IPS-NIHi11 (cell line): ENCODE results near the gene SIK3.
A peak's percentile ranks its signal among the peaks of the same experiment; 100 is the strongest.

ENCODE experiments used
- DNase-seq: peaks from one replicate; pipeline ENCODE4 v3.0.0; 2012; ENCODE audit warnings: mixed read lengths, low spot score

SIK3 gene

DNA sequence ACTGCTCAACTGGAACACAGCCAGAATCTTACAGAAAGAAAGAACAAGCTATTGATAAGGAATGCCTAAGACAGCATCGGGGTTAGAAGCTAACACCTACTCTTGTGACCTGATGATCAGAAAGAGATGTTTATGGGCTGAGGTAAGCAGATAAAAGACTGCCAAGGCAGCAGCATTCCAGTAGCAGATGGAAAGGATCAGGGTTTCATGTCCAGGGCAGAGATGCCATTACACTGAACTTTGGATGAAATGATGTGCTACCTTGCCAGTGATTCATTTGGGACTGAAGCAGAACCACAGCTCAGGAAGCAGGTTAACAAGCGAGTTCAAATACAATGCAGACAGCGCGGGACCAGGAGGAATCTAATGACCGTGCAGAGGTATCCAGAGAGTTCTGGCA lies 233.7 kb downstream of the SIK3 start:
- no peak for DNase-seq

GRCh38 chr11:116862951-116863350 lies 235.3 kb downstream of the SIK3 start:
- DNase-seq, result no peak

DNA sequence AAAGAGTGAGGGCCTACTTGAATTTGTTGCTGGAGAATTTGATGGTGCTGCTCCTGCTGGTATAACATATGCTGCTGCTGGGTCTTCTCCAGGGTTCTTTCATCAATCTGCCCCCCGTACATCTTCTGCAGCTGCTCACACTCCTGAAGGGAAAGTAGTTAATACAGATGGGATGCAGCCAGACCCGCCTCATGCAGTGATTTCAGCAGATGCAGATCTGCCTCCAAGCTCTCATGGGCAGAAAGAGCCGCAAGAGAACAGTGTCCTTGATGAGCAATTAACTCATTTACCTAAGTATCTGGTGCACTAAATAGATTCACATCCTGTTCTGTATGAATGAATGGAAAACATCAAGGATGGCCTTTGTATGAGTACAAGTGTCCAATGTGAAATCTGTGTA lies 236.0 kb downstream of the SIK3 start:
- no peak for DNase-seq

- no peak for DNase-seq
Observed at GRCh38 chr11:116861539-116861938, 236.7 kb downstream of the SIK3 start.

- DNase-seq, result no peak
Observed at GRCh38 chr11:116860303-116860702, 237.9 kb downstream of the SIK3 start.

DNA sequence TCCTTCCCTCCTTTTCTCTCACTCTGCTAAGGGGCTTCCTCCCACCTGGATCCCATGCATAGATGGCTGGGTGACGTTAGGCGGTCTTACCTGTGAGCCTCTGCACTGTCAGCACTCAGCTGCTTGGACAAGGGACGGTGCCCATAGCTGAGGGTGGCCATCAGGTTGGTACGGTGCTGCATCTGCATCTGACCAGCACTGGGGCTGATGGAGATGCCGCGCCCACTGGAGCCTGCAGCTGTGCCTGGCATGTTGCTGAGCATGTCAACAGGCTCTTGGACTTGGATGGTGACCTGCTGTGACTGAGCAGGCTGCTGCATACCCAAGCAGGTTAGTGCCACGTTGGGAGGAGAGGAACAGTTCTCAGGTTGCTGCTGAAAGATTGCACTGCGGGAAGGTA lies 239.1 kb downstream of the SIK3 start:
- no peak for DNase-seq

DNA sequence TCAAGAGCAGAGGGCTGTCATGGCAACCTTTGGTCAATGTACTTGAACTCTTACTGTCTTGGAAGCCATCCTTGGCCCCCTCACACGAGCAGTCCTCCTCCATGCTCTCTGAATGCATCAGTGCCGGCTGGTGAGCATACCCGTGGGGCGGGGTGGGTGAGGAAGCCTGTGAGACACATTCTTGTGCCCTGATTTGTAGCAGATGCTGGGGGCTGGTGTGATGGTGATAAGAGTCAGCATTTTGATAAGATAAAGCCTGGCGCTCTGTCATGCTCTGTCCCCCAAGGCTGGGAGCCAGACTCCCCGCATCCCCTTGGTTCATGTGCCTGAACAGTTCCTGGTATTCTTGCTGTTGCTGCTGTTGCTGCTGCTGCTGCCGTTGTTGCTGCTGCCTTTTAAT lies 240.3 kb downstream of the SIK3 start:
- no peak for DNase-seq

DNA sequence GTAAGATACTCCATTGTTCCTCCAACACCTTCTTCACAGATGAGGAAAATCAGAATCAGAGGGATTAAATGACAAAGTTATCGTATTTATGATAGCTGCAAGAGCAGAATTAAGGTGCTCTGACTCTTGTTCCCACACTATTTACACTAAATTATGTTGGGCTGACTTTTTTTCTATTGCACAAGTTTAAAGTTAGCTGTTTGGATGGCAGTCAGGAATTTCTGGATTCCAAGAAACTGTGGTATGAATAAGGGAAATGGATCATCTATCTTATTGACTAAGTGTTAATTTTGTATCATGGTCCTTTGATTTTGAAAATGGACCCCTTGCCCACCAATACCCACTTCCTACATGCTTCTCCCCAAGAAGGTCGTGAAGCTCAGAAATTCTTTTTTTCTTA lies 240.9 kb downstream of the SIK3 start:
- DNase-seq, result no peak

DNA sequence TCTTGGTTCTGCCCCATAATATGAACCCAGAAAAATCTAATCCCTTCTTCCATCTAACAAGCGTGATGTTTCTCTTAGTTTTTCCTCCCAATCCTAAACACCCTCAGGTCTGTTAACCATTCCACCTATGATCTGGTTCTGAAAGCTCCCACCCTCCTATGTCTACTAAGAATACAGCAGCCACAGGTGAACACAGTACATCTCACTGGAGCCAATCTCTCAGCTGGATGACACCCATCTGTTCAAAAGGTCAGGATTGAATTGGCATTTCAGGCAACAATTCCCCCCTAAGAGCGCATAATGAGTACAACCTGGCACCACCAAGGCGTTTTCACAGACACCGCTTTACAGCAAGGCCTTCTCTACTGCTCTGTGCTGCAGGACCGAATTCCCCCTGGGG lies 241.8 kb downstream of the SIK3 start:
- no peak for DNase-seq

- no peak for DNase-seq
Observed at GRCh38 chr11:116855413-116855812, 242.8 kb downstream of the SIK3 start.

DNA sequence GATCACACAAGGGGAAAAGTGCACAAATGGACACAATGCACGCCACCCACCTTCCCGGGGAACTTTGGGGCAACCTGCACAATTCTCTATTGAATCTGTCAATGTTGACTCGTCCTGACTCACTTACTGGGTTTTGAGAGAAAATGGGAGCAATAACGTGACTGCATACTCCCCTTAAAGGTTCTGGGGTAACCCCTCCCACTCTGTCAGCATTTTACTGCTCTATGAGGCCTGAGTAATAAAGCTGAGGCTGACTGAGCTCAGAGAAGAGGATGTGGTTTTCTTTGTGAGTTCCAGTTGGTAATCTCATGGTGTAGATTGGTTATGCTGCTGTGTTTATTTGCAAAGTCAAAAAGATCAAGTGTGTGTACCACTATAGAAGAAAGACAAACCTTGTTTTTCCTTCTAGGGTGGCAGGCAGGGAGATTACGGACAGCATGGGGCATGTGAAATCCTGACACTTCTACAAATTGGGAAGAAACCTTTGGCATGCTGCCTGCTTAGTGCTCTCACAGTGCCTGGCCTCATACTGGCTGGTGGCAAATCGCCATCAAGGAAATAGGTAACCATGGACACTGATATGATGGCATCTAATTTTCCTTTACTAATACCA lies 244.7 kb downstream of the SIK3 start:
- DNase-seq, result no peak

DNA sequence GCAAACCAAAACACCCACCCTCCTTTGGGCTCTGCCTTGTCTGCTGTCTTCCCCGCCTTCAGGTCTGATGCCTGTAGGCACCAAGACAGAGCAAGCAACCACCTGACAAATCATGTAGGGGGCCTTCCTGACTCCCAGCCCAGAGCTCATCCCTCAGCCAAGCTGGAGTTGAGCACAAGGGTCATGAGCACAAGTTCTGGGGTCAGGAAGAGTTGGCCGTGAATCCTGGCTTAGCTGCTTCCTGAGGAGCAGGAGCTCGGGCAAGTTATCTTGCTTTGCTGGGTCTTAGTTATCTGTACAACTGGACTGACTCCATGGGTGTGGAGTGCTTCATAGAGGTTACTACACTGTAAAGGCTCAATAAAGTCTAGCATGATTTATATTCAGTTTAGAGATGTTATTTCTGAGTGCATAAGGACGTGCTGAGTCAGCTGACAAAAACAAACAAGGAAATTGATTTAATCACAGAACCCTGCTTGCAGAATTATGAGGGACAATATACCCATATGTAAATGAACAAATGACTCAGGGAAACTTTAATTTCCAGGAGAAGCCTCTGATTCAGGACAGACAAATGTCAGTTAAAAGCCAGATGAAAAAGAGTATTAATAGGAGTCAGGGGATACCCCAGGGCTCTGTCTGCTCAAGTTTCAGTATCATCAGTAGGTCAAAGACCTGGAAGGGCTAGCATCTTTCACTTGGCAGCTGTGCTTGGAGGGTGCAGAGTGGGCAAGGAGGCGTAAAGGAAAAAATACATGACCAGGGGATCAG lies 245.8 kb downstream of the SIK3 start:
- no peak for DNase-seq

DNA sequence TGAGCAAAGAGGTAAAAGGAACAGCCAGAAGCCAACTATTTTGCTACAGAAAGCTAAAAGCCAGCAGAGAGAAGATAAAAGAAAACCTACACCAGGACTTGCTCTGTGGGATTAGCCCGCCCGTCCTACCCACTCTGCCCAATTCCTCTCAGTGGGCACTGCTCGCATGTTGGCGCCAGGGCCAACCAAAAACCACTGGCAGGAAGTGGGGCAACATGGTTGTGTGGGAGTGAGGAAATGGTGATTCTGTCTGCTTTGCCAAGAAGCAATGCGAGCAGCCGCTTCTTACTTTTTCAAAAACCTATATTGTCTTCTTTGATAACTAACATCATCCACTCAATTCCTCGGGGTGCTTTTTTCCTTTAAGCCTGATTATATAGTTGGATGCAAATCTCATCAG lies 246.6 kb downstream of the SIK3 start:
- no peak for DNase-seq

- no peak for DNase-seq
Observed at GRCh38 chr11:116849486-116849885, 248.7 kb downstream of the SIK3 start.

- no peak for DNase-seq
Observed at GRCh38 chr11:116849060-116849459, 249.2 kb downstream of the SIK3 start.

GRCh38 chr11:116847612-116848011 lies 250.6 kb downstream of the SIK3 start:
- DNase-seq, result no peak

- DNase-seq, result no peak
Observed at GRCh38 chr11:116844722-116845121, 253.5 kb downstream of the SIK3 start.

DNA sequence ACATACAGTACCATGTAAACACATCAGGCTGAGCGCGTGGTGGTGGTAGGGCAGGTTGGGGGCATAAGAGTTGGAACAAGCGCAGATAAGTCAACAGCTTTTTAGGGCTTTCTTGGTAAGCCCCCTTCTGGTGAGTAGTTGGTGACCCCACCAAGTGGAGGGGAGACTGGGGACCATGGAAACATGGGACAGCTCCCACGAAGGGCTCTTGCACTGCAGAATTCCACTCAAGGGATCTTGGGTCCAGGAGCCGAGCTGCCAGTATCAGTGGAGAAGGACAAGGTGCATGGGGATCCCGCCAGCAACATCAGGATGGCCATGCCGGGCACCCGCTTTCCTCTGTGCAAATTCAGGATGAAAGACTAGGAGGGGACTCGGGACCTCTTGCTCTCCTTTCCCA lies 254.6 kb downstream of the SIK3 start:
- no peak for DNase-seq

DNA sequence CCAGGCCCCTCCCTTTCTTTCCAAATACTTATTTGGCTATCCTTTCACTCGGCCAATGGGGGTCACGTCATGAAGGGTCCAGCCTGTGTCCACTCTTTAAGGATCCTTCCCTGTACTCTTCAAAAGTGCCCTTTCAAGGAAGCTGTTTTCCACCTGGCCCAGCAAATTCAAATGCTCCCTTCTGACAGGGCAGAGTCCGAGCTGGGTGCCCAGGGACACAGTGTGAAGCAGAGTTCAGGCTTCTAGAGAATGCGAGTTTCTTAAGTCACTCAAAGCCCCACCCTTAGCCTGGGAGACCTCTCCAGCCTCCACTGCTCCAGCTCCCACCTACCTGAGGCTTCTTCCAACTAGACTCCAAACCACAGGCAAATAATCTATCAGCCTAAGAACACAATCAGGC lies 255.3 kb downstream of the SIK3 start:
- no peak for DNase-seq

GRCh38 chr11:116842117-116842516 lies 256.1 kb downstream of the SIK3 start:
- DNase-seq, result no peak

DNA sequence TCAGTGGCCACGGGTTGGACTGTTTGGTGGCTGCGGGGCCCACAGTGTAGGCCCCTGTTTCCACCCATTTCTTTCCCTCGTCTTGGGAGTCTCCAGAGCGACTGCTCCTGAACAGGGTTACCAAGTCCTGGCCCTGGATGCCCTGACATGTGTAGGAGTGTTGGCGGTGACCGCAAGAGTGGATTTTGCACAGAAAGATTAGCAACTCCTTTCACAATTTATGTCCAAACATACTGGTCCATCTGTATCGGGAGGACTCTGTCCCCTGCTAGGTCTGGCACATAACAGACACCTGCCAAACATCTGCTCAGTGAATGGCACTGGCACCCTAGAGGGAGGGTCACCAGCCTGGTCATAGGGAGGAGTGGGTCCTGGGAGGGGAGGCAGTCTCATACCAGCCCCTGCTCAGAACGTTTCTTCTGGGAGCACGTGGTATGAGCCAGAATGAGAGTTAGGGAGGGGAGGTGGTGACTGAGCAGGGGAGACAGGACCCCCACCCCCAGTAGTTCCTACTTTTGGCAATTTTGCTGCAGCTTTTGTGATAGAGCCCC lies 257.4 kb downstream of the SIK3 start:
- DNase-seq, result no peak

DNA sequence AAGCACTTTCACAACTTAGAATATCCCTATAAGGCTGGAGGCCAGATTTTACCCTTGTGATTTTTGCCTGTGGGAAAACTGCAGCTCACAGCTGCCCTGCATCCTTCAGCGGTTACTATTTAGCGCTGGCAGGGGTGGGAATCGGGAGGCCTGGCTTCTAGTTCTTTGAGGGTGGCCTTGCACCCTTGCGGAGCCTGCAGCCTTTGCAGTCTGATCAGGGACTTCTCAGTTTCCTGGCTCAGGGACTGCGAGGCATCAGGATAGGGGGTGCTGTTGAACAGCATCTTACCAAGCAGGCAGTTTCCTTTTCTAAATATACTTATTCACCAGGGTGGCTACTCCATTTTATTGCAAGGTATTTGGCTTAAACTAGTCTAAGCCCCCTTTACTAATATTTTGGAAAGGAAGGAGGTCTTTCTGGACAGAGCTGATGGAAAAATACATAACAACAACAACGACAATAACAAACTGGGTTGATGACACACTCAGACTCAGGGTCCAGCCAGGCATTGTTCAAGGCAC lies 257.9 kb downstream of the SIK3 start:
- peak; percentile 42 for DNase-seq

DNA sequence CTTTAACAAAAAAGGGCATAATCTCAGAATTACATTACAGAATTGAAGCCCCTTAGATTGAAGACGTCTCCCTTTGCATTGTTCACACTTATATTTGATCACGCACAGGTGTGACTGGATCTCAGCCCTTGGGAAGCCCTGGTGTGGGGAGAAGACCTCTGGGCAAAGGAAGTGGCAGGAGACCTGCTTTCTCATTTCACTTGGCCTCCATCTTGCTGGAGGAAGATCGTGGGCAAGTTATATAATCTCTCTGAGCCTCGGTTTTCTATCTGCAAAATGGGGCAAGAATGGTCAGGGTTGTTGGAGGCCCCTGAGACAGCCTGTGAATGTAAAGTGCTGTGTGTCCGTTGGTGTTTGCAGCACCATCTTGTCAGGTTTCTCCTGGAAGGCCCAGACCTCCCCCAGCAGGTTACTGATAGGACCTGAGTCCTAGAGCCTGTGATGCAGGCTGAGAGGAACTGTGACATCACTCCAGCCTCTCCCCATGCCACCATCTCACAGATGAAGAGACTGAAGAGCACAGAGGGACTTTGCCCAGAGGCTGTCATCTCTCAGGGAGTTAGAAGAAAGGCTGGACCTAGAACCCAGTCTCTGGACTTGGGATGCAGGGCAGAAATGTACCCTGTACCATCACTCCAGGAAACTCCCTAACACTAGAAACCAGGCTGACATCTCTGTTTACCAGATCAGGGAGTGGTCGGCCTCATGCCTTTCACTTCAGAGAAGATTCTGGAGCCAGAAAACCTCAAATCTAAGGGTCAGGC lies 259.7 kb downstream of the SIK3 start:
- DNase-seq, result no peak
